Measurements from ENCODE around the gene C1orf167. TPM values are rescaled to one million over a fixed set of nuclear protein-coding genes. Genes with fewer than 3 reads are reported as not detected.

C1orf167 gene
- total and polyA plus RNA-seq, 2 of the 8 experiments (the other 6 are each of a cell fraction or from before 2014, with no cell fraction given), result 0.70 to 1.3 TPM

GRCh38 chr1:11729498-11730428 lies 32.2 kb upstream of the C1orf167 start:
- Histone ChIP-seq H2AK5ac (ENCODE audit: low read depth, low read length) (peak overlapping the region; percentile 83), H4K8ac (ENCODE audit: extremely low read depth, insufficient read depth, low read length) (peak overlapping the region; percentile 7; the same call in 1 of the 2 replicates), H2BK15ac (ENCODE audit: low read length) (peak overlapping the region; percentile 100), H4K20me1 (replicated peaks in 1 of 2; ENCODE audit: control insufficient read depth in 1 of 2, insufficient read depth in 2 of 2, low read length in 2 of 2) (peaks cover 0 to 1% of the 10 kb centered on the region in 2 experiments), H3K9ac (replicated peaks in 1 of 4; ENCODE audit: extremely low read depth in 1 of 4, low read depth in 3 of 4, low read length in 3 of 4) (peak overlapping the region in 1 of 4 experiments; percentile 22; a peak in 1 of 7 replicates), H3K79me1 (ENCODE audit: low read depth, low read length) (no peaks in the 10 kb centered on the region), H3K23ac (ENCODE audit: insufficient read length) (no peak overlapping the region), H4K91ac (replicated peaks; ENCODE audit: insufficient read length, low read length) (peak overlapping the region; percentile 83), H2BK5ac (ENCODE audit: low read depth, low read length) (peak overlapping the region; percentile 94), H2BK12ac (ENCODE audit: low read depth, low read length) (peak overlapping the region; percentile 98), H3K23me2 (ENCODE audit: low read depth, low read length) (peaks cover 4% of the 10 kb centered on the region; the same call in 1 of the 2 replicates), H3K4me1 (replicated peaks in 1 of 4; ENCODE audit: control insufficient read depth in 3 of 4, insufficient read depth in 4 of 4, low read length in 3 of 4) (peaks cover 4 to 39% (median 30%) of the 10 kb centered on the region in 4 experiments), H3K56ac (replicated peaks; ENCODE audit: insufficient read length, low read depth, low read length) (no peak overlapping the region), H3K27me3 (replicated peaks in 1 of 4; ENCODE audit: control insufficient read depth in 3 of 4, extremely low read depth in 1 of 4, insufficient read depth in 3 of 4, low read length in 3 of 4) (no peaks in the 10 kb centered on the region), H4K5ac (ENCODE audit: insufficient read length, low read depth, low read length) (peak overlapping the region; percentile 1), H3K4me3 (ENCODE audit: extremely low read depth in 1 of 4, insufficient read depth in 2 of 4, low read depth in 3 of 4, low read length in 4 of 4) (no peak overlapping the region), H3K14ac (ENCODE audit: insufficient read length) (no peak overlapping the region), H2BK120ac (replicated peaks; ENCODE audit: low read depth, low read length) (peak overlapping the region; percentile 70), H3K9me3 (ENCODE audit: insufficient read depth in 2 of 2, low read depth in 1 of 2, low read length in 1 of 2) (no peaks in the 10 kb centered on the region), H2AFZ (ENCODE audit: low read length) (0 out of 2 replicates have a peak overlapping the region, but pooled peaks have one; percentile 7), H3K79me2 (ENCODE audit: control insufficient read depth in 1 of 2, insufficient read depth in 2 of 2, low read length in 2 of 2) (no peaks in the 10 kb centered on the region), H3K4me2 (ENCODE audit: insufficient read depth in 1 of 2, low read depth in 2 of 2, low read length in 2 of 2) (peak overlapping the region; percentile 4 to 16; a peak in 2 of 4 replicates), H2BK20ac (ENCODE audit: low read length) (peak overlapping the region; percentile 100), H3K27ac (ENCODE audit: low read depth, low read length) (no peak overlapping the region), H3K4ac (replicated peaks; ENCODE audit: insufficient read length, low read depth, low read length) (peak overlapping the region; percentile 90), H3K36me3 (ENCODE audit: control insufficient read depth in 2 of 4, insufficient read depth in 4 of 4, low read length in 3 of 4) (no peaks in the 10 kb centered on the region), H3K18ac (ENCODE audit: extremely low read depth, low read length) (peak overlapping the region; percentile 95; the same call in 1 of the 2 replicates)
- FAIRE-seq, result no peak
- ChIA-PET POLR2A (ENCODE audit: partially characterized antibody) (interaction anchor here (0.9 to 2.1 kb wide), 6 partner anchors 10 to 40 kb away, joined by 3 to 8 read pairs (median 5); no protein-coding TSS in a partner anchor), CTCF (ENCODE audit: partially characterized antibody) (interaction anchor here (1.1 to 1.8 kb wide), 6 partner anchors 10 to 77 kb away, joined by 3 to 13 read pairs (median 4); no protein-coding TSS in a partner anchor)
- TF ChIP-seq HDAC2 (IDR thresholded peaks at IDR 0.05; ENCODE audit: borderline replicate concordance in 1 of 2, low read depth in 2 of 2, low read length in 2 of 2) (no peak), JUND (IDR thresholded peaks at IDR 0.05; ENCODE audit: low read length) (no peak), CREB1 (IDR thresholded peaks at IDR 0.05) (no peak), RNF2 (IDR thresholded peaks at IDR 0.05; ENCODE audit: borderline replicate concordance, low read depth, low read length, missing control alignments, poor library complexity, severe bottlenecking) (no peak), CHD2 (IDR thresholded peaks at IDR 0.05; ENCODE audit: low read length) (no peak), TEAD4 (IDR thresholded peaks at IDR 0.05; ENCODE audit: low read depth, low read length) (no peak), TAF7 (optimal IDR thresholded peaks at IDR 0.05; ENCODE audit: borderline replicate concordance, low read depth, low read length) (no peak), ASH2L (IDR thresholded peaks at IDR 0.05; ENCODE audit: low read length) (no peak)
- WGBS, 2 experiments (ENCODE audit: extremely low coverage in 1 of 2, insufficient coverage in 1 of 2, insufficient read length in 1 of 2, insufficient replicate concordance in 2 of 2, low coverage in 1 of 2, low lambda C conversion rate in 2 of 2, missing lambda C conversion rate in 1 of 2), result 80% methylated on average over 25 of the region's 26 CpGs; no CpG with 5 or more reads in 1 of the 2 experiments
- no peak for DNase-seq (ENCODE audit: low read depth in 1 of 2, low spot score in 2 of 2)
